Measurements from ENCODE around the gene NR1H3.

GRCh38 chr11:47296045-47296444, 38.2 kb downstream of the NR1H3 start:
- no peak for TF ChIP-seq CTCF (IDR thresholded peaks at IDR 0.05; ENCODE audit: insufficient read depth, low read length, poor library complexity, severe bottlenecking)
- no peak for TF ChIP-seq EZH2phosphoT487 (conservative IDR thresholded peaks at IDR 0.05; ENCODE audit: low read length)

Measured in SU-DHL-6 (cell line).